ENCODE data around the gene RPL28.
"Not testable (repeated sequence)": the region's sequence is repeated elsewhere in the genome, so short reads cannot be mapped to it uniquely, and the experiment has no call there.

RPL28 gene

GRCh38 chr19:55406091-55406825, 20.5 kb downstream of the RPL28 start:
- peaks cover 13% of the 10 kb centered on the region for H3K36me3 ChIP-seq (ENCODE audit: control insufficient read depth, insufficient read depth, low read length)
- H3K9ac ChIP-seq (ENCODE audit: low read length): peak overlapping the region; percentile 97
- peak overlapping the region; percentile 93 for H3K56ac ChIP-seq (ENCODE audit: low read length)
- H2BK120ac ChIP-seq (ENCODE audit: low read depth, low read length): no peak overlapping the region
- H3K4me3 ChIP-seq (ENCODE audit: low read length): peak overlapping the region; percentile 91
- no peak for DNase-seq
- peak overlapping the region; percentile 3 for H3K4me2 ChIP-seq (ENCODE audit: low read length)
- H3K79me1 ChIP-seq (ENCODE audit: low read length): peaks cover 19% of the 10 kb centered on the region
- peaks cover 28% of the 10 kb centered on the region for H3K79me2 ChIP-seq (ENCODE audit: control insufficient read depth, insufficient read depth, low read length)
- H3K4ac ChIP-seq (ENCODE audit: low read depth, low read length): no peak overlapping the region
- no peak overlapping the region for H3K27ac ChIP-seq (ENCODE audit: low read depth, low read length)
- no peak overlapping the region for H3K18ac ChIP-seq (ENCODE audit: low read length)
- no peak overlapping the region for H4K8ac ChIP-seq (ENCODE audit: low read depth, low read length)
- no peak overlapping the region for H4K5ac ChIP-seq (ENCODE audit: low read length)
- H2AK5ac ChIP-seq (ENCODE audit: low read length): no peak overlapping the region
- H2BK15ac ChIP-seq (replicated peaks; ENCODE audit: low read depth): no peak overlapping the region
- H3K4me1 ChIP-seq (ENCODE audit: control insufficient read depth, low read depth, low read length): peaks cover 10% of the 10 kb centered on the region
- no CpG with 5 or more reads among the region's 14 CpGs for WGBS (ENCODE audit: extremely low coverage, insufficient coverage, low lambda C conversion rate)
- peak overlapping the region; percentile 67 for H3K23ac ChIP-seq (ENCODE audit: low read length)
- H2BK5ac ChIP-seq (ENCODE audit: low read length): no peak overlapping the region
- no peaks in the 10 kb centered on the region for H3K27me3 ChIP-seq (ENCODE audit: insufficient read depth, low read length, poor library complexity)

- DNase-seq: no peak
- Histone ChIP-seq H3K4me1 (ENCODE audit: control insufficient read depth, low read depth, low read length) (peaks cover 10% of the 10 kb centered on the region), H2BK5ac (ENCODE audit: low read length) (no peak overlapping the region), H3K79me2 (ENCODE audit: control insufficient read depth, insufficient read depth, low read length) (peaks cover 28% of the 10 kb centered on the region), H3K9ac (ENCODE audit: low read length) (peak overlapping the region; percentile 97), H2AK5ac (ENCODE audit: low read length) (no peak overlapping the region), H3K4me2 (ENCODE audit: low read length) (peak overlapping the region; percentile 3), H3K36me3 (ENCODE audit: control insufficient read depth, insufficient read depth, low read length) (peaks cover 13% of the 10 kb centered on the region), H4K8ac (ENCODE audit: low read depth, low read length) (no peak overlapping the region), H3K27ac (ENCODE audit: low read depth, low read length) (peak overlapping the region; percentile 98), H2BK15ac (replicated peaks; ENCODE audit: low read depth) (no peak overlapping the region), H3K27me3 (ENCODE audit: insufficient read depth, low read length, poor library complexity) (no peaks in the 10 kb centered on the region), H3K4me3 (ENCODE audit: low read length) (peak overlapping the region; percentile 91), H3K18ac (ENCODE audit: low read length) (peak overlapping the region; percentile 98), H3K4ac (ENCODE audit: low read depth, low read length) (peak overlapping the region; percentile 85), H4K5ac (ENCODE audit: low read length) (no peak overlapping the region), H3K79me1 (ENCODE audit: low read length) (peaks cover 19% of the 10 kb centered on the region), H2BK120ac (ENCODE audit: low read depth, low read length) (peak overlapping the region; percentile 52), H3K56ac (ENCODE audit: low read length) (peak overlapping the region; percentile 93), H3K23ac (ENCODE audit: low read length) (peak overlapping the region; percentile 91)
- no CpG with 5 or more reads among the region's 35 CpGs for WGBS (ENCODE audit: extremely low coverage, insufficient coverage, low lambda C conversion rate)
Observed at GRCh38 chr19:55406826-55407549, 21.3 kb downstream of the RPL28 start.

GRCh38 chr19:55407550-55407799, 21.7 kb downstream of the RPL28 start, which contains the start of gene UBE2S:
UBE2S (minus strand) TSS chr19:55407788; CDS start chr19:55407589, 199 bp downstream.
- WGBS (ENCODE audit: extremely low coverage, insufficient coverage, low lambda C conversion rate): no CpG with 5 or more reads among the region's 36 CpGs
- H4K8ac ChIP-seq (ENCODE audit: low read depth, low read length): not testable (repeated sequence)

GRCh38 chr19:55407800-55408532, 22.2 kb downstream of the RPL28 start:
- H3K27me3 ChIP-seq (ENCODE audit: insufficient read depth, low read length, poor library complexity): no peaks in the 10 kb centered on the region
- H3K4ac ChIP-seq (ENCODE audit: low read depth, low read length): peak overlapping the region; percentile 75
- H3K56ac ChIP-seq (ENCODE audit: low read length): peak overlapping the region; percentile 97
- peak overlapping the region; percentile 43 for H3K18ac ChIP-seq (ENCODE audit: low read length)
- H3K4me3 ChIP-seq (ENCODE audit: low read length): no peak overlapping the region
- H3K27ac ChIP-seq (ENCODE audit: low read depth, low read length): peak overlapping the region; percentile 98
- H3K79me2 ChIP-seq (ENCODE audit: control insufficient read depth, insufficient read depth, low read length): peaks cover 28% of the 10 kb centered on the region
- H3K4me2 ChIP-seq (ENCODE audit: low read length): peak overlapping the region; percentile 38
- no peak overlapping the region for H2BK15ac ChIP-seq (replicated peaks; ENCODE audit: low read depth)
- peak overlapping the region; percentile 52 for H2BK120ac ChIP-seq (ENCODE audit: low read depth, low read length)
- peak overlapping the region; percentile 69 for H3K9ac ChIP-seq (ENCODE audit: low read length)
- DNase-seq: peak; percentile 100
- peaks cover 10% of the 10 kb centered on the region for H3K4me1 ChIP-seq (ENCODE audit: control insufficient read depth, low read depth, low read length)
- H2BK5ac ChIP-seq (ENCODE audit: low read length): peak overlapping the region; percentile 95
- H4K8ac ChIP-seq (ENCODE audit: low read depth, low read length): no peak overlapping the region
- H2AK5ac ChIP-seq (ENCODE audit: low read length): peak overlapping the region; percentile 5
- WGBS (ENCODE audit: extremely low coverage, insufficient coverage, low lambda C conversion rate): no CpG with 5 or more reads among the region's 72 CpGs
- H4K5ac ChIP-seq (ENCODE audit: low read length): peak overlapping the region; percentile 43
- no peak overlapping the region for H3K23ac ChIP-seq (ENCODE audit: low read length)
- peaks cover 9% of the 10 kb centered on the region for H3K36me3 ChIP-seq (ENCODE audit: control insufficient read depth, insufficient read depth, low read length)
- peaks cover 14% of the 10 kb centered on the region for H3K79me1 ChIP-seq (ENCODE audit: low read length)

More at GRCh38 chr19:55407550-55407799, 21.7 kb downstream of the RPL28 start, which contains the start of gene UBE2S:
- peak within 1 kb of the TSS; percentile 97 for H3K56ac ChIP-seq (ENCODE audit: low read length)
- peak within 1 kb of the TSS; percentile 52 for H2BK120ac ChIP-seq (ENCODE audit: low read depth, low read length)
- H3K4me2 ChIP-seq (ENCODE audit: low read length): peak within 1 kb of the TSS; percentile 38
- not testable (repeated sequence) for H3K27me3 ChIP-seq (ENCODE audit: insufficient read depth, low read length, poor library complexity); DNase-seq; H2BK15ac ChIP-seq (replicated peaks; ENCODE audit: low read depth)
- H3K9ac ChIP-seq (ENCODE audit: low read length): peak within 1 kb of the TSS; percentile 97
- H4K5ac ChIP-seq (ENCODE audit: low read length): peak within 1 kb of the TSS; percentile 84
- peak within 1 kb of the TSS; percentile 85 for H3K4ac ChIP-seq (ENCODE audit: low read depth, low read length)
- H3K4me1 ChIP-seq (ENCODE audit: control insufficient read depth, low read depth, low read length): peaks cover 10% of the 10 kb centered on the region
- peak within 1 kb of the TSS; percentile 98 for H3K27ac ChIP-seq (ENCODE audit: low read depth, low read length)
- peak within 1 kb of the TSS; percentile 91 for H3K4me3 ChIP-seq (ENCODE audit: low read length)
- H3K36me3 ChIP-seq (ENCODE audit: control insufficient read depth, insufficient read depth, low read length): peaks cover 13% of the 10 kb centered on the region
- H3K23ac ChIP-seq (ENCODE audit: low read length): peak within 1 kb of the TSS; percentile 91
- H3K79me2 ChIP-seq (ENCODE audit: control insufficient read depth, insufficient read depth, low read length): peaks cover 28% of the 10 kb centered on the region
- peaks cover 19% of the 10 kb centered on the region for H3K79me1 ChIP-seq (ENCODE audit: low read length)
- H2BK5ac ChIP-seq (ENCODE audit: low read length): peak within 1 kb of the TSS; percentile 95
- H3K18ac ChIP-seq (ENCODE audit: low read length): peak within 1 kb of the TSS; percentile 98
- peak within 1 kb of the TSS; percentile 5 for H2AK5ac ChIP-seq (ENCODE audit: low read length)

GRCh38 chr19:55408533-55408872, 22.8 kb downstream of the RPL28 start:
- no peak overlapping the region for H2BK15ac ChIP-seq (replicated peaks; ENCODE audit: low read depth)
- no peak for DNase-seq
- no peak overlapping the region for H4K8ac ChIP-seq (ENCODE audit: low read depth, low read length)
- H3K27me3 ChIP-seq (ENCODE audit: insufficient read depth, low read length, poor library complexity): no peaks in the 10 kb centered on the region
- H3K4me3 ChIP-seq (ENCODE audit: low read length): no peak overlapping the region
- peak overlapping the region; percentile 5 for H2AK5ac ChIP-seq (ENCODE audit: low read length)
- WGBS (ENCODE audit: extremely low coverage, insufficient coverage, low lambda C conversion rate): no CpG with 5 or more reads among the region's 9 CpGs
- H3K4me2 ChIP-seq (ENCODE audit: low read length): peak overlapping the region; percentile 9
- H3K23ac ChIP-seq (ENCODE audit: low read length): no peak overlapping the region
- peak overlapping the region; percentile 80 for H3K56ac ChIP-seq (ENCODE audit: low read length)
- H3K36me3 ChIP-seq (ENCODE audit: control insufficient read depth, insufficient read depth, low read length): peaks cover 9% of the 10 kb centered on the region
- peaks cover 13% of the 10 kb centered on the region for H3K79me1 ChIP-seq (ENCODE audit: low read length)
- peak overlapping the region; percentile 84 for H4K5ac ChIP-seq (ENCODE audit: low read length)
- H3K18ac ChIP-seq (ENCODE audit: low read length): peak overlapping the region; percentile 24
- H2BK120ac ChIP-seq (ENCODE audit: low read depth, low read length): no peak overlapping the region
- H3K27ac ChIP-seq (ENCODE audit: low read depth, low read length): peak overlapping the region; percentile 76
- peaks cover 10% of the 10 kb centered on the region for H3K4me1 ChIP-seq (ENCODE audit: control insufficient read depth, low read depth, low read length)
- H2BK5ac ChIP-seq (ENCODE audit: low read length): peak overlapping the region; percentile 2
- H3K79me2 ChIP-seq (ENCODE audit: control insufficient read depth, insufficient read depth, low read length): peaks cover 27% of the 10 kb centered on the region
- peak overlapping the region; percentile 75 for H3K4ac ChIP-seq (ENCODE audit: low read depth, low read length)
- H3K9ac ChIP-seq (ENCODE audit: low read length): peak overlapping the region; percentile 48
